Muscle layer of colon (tissue), 2 donors: ENCODE measurements around the gene RAB40A.
"Not testable (repeated sequence)": the region's sequence is repeated elsewhere in the genome, so short reads cannot be mapped to it uniquely, and the experiment has no call there.

Source experiments
- H3K27ac ChIP-seq: one replicate; pipeline ENCODE4 v1.7.0; 2013; ENCODE audit warnings: low read depth, mild to moderate bottlenecking, low read length, moderate library complexity
- H3K27me3 ChIP-seq, 2 donors: one replicate each; pipeline ENCODE4 v1.7.0; 2013; ENCODE audit warnings: low read length in 2 of 2, mild to moderate bottlenecking in 2 of 2; ENCODE audit not compliant: insufficient read depth in 2 of 2, control insufficient read depth in 1 of 2
- H3K36me3 ChIP-seq: one replicate; pipeline ENCODE4 v1.7.0; 2013; ENCODE audit warnings: mild to moderate bottlenecking, low read length; ENCODE audit not compliant: insufficient read depth
- H3K4me1 ChIP-seq: one replicate; pipeline ENCODE4 v1.7.0; 2013; ENCODE audit warnings: mild to moderate bottlenecking, low read length; ENCODE audit not compliant: insufficient read depth
- H3K4me3 ChIP-seq, 2 donors: one replicate each; pipeline ENCODE4 v1.7.0; 2013; ENCODE audit warnings: low read length in 2 of 2, low read depth in 1 of 2, mild to moderate bottlenecking in 1 of 2, moderate library complexity in 1 of 2
- H3K9ac ChIP-seq: one replicate; pipeline ENCODE4 v1.7.0; 2013; ENCODE audit warnings: low read length
- H3K9me3 ChIP-seq: one replicate; pipeline ENCODE4 v1.7.0; 2013; ENCODE audit warnings: mild to moderate bottlenecking, low read length
- donor health status: abdominal sarcoma.
- donor health status: Adenocarcinoma of cecum.

RAB40A gene

GRCh38 chrX:103488794-103489193 lies 30.5 kb downstream of the RAB40A start:
- H3K27ac ChIP-seq = no peak overlapping the region
- no peak overlapping the region for H3K9ac ChIP-seq
- H3K4me3 ChIP-seq = no peak overlapping the region
- H3K36me3 ChIP-seq = no peaks in the 10 kb centered on the region
- no peaks in the 10 kb centered on the region for H3K9me3 ChIP-seq
- H3K4me1 ChIP-seq = no peaks in the 10 kb centered on the region
- no peaks in the 10 kb centered on the region for H3K27me3 ChIP-seq

- Histone ChIP-seq H3K4me1 (no peaks in the 10 kb centered on the region), H3K9ac (no peak overlapping the region), H3K27me3 (no peaks in the 10 kb centered on the region), H3K9me3 (no peaks in the 10 kb centered on the region), H3K4me3 (no peak overlapping the region), H3K36me3 (no peaks in the 10 kb centered on the region), H3K27ac (no peak overlapping the region)
Observed at GRCh38 chrX:103488332-103488731, 31.0 kb downstream of the RAB40A start.

- no peak overlapping the region for H3K4me3 ChIP-seq
- no peaks in the 10 kb centered on the region for H3K4me1 ChIP-seq
- no peaks in the 10 kb centered on the region for H3K9me3 ChIP-seq
- H3K27ac ChIP-seq = no peak overlapping the region
- H3K27me3 ChIP-seq = no peaks in the 10 kb centered on the region
- no peaks in the 10 kb centered on the region for H3K36me3 ChIP-seq
- H3K9ac ChIP-seq = no peak overlapping the region
Observed at GRCh38 chrX:103483720-103484119, 35.6 kb downstream of the RAB40A start.

GRCh38 chrX:103480526-103480925 lies 38.8 kb downstream of the RAB40A start:
- no peaks in the 10 kb centered on the region for H3K36me3 ChIP-seq
- no peaks in the 10 kb centered on the region for H3K9me3 ChIP-seq
- no peaks in the 10 kb centered on the region for H3K4me1 ChIP-seq
- no peak overlapping the region for H3K4me3 ChIP-seq
- H3K27me3 ChIP-seq = no peaks in the 10 kb centered on the region
- no peak overlapping the region for H3K9ac ChIP-seq
- H3K27ac ChIP-seq = no peak overlapping the region

DNA sequence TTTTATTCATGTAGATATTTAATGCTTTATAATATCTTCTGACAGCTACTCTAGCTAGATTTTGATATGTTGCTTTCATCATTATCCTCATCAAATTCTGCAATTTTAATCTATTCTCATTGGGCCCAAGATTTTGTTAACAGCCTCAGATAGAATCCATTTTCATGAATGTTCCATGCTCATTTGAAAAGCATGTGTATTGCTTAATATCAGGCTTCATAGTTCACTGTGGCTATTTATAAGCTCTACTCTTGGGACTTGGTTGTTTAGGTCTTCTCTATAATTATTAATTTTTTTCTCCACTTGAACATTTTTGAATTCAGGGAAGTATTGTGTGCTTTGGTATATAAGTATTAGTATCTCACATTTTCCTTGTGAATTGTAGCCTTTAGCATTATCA lies 41.8 kb downstream of the RAB40A start:
- no peaks in the 10 kb centered on the region for H3K9me3 ChIP-seq
- H3K27me3 ChIP-seq = no peaks in the 10 kb centered on the region
- H3K4me1 ChIP-seq = no peaks in the 10 kb centered on the region
- H3K9ac ChIP-seq = no peak overlapping the region
- H3K36me3 ChIP-seq = no peaks in the 10 kb centered on the region
- no peak overlapping the region for H3K4me3 ChIP-seq
- no peak overlapping the region for H3K27ac ChIP-seq

DNA sequence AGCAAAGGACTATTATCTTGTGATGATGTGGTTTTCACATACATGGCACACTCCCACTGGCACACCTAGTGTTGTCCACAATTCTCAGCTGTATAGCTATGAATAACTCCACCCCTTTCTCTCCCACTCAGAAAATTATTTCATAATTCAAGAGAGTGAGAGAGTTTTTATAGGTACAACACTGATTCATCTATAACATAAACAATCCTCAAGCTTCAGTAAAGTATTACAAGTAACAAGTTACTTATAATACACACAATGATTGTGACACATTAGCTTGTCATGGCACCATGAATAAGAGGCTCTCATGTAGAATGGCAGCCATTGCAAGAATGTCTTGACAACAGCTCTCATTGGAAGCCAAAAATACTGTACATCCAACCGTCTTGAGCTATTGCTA lies 43.9 kb downstream of the RAB40A start:
- H3K36me3 ChIP-seq = no peaks in the 10 kb centered on the region
- no peaks in the 10 kb centered on the region for H3K27me3 ChIP-seq
- H3K9me3 ChIP-seq = no peaks in the 10 kb centered on the region
- H3K9ac ChIP-seq = no peak overlapping the region
- H3K27ac ChIP-seq = no peak overlapping the region
- H3K4me1 ChIP-seq = no peaks in the 10 kb centered on the region
- no peak overlapping the region for H3K4me3 ChIP-seq

DNA sequence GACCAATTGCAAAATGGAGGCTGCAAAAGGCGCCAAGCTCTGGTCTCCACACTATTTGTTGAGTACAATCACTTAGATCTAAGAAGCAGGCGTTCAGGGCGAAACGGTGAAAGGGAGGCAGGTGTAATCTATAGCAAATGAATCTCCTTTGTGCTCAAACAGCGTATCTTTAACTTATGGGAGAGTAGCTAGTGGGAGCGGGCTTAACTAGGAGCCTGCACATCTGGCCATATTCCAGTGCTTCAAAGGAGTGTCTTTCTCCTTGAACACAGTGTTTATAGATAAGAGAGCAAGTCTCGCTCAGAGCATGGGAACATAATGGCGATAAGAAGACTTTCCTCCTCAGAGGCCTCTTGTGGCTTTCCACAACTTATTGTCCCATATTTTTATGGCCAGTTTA lies 49.3 kb downstream of the RAB40A start:
- H3K4me1 ChIP-seq, H3K9me3 ChIP-seq, H3K9ac ChIP-seq, H3K27ac ChIP-seq, H3K4me3 ChIP-seq, H3K36me3 ChIP-seq, H3K27me3 ChIP-seq: not testable (repeated sequence)

DNA sequence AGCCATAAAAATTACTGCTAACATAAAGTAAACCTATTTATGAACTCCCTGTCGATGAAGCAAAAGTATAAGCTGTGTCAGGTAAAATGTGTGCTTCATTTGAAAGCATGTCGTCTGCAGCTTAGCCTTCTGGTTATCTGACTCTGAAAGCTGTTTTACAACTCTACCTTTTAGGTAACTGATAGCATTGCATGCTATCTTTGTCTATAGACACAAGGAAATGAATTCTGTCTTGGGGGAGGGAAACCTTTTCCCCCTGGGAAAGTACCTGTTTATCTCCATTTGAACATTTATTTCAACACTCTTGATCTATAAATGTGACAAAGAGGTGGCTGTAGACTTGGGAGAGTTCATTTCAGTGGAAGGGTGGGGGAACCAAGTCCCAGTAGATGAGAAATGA lies 51.4 kb downstream of the RAB40A start:
- H3K27me3 ChIP-seq = no peaks in the 10 kb centered on the region

DNA sequence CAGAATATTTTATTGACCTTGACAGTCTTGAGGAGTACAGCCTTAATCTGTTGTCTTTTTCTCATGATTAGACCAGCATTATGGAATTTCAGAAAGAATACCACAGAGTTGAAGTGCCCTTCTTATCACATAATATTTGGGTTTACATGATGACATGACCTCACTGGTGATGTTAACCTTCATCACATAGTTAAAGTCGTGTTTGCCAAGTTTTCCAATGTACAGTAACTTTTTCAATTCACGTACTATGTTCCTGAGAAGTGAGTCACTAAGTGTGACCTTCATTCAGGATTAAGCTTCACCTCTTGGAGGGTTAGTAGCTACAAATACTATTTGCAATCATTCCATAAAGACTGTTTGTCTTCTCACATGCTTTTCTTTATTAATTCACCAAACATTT lies 52.1 kb downstream of the RAB40A start:
- H3K36me3 ChIP-seq = no peaks in the 10 kb centered on the region
- H3K9ac ChIP-seq = no peak overlapping the region
- no peak overlapping the region for H3K27ac ChIP-seq
- no peaks in the 10 kb centered on the region for H3K4me1 ChIP-seq
- no peak overlapping the region for H3K4me3 ChIP-seq
- H3K9me3 ChIP-seq = no peaks in the 10 kb centered on the region
- peaks cover 0 to 1% of the 10 kb centered on the region in 2 donors for H3K27me3 ChIP-seq

More for the DNA sequence above, 51.4 kb downstream of the RAB40A start:
- H3K9ac ChIP-seq = no peak overlapping the region
- no peaks in the 10 kb centered on the region for H3K9me3 ChIP-seq
- H3K4me1 ChIP-seq = no peaks in the 10 kb centered on the region
- no peak overlapping the region for H3K27ac ChIP-seq
- no peak overlapping the region for H3K4me3 ChIP-seq
- no peaks in the 10 kb centered on the region for H3K36me3 ChIP-seq

DNA sequence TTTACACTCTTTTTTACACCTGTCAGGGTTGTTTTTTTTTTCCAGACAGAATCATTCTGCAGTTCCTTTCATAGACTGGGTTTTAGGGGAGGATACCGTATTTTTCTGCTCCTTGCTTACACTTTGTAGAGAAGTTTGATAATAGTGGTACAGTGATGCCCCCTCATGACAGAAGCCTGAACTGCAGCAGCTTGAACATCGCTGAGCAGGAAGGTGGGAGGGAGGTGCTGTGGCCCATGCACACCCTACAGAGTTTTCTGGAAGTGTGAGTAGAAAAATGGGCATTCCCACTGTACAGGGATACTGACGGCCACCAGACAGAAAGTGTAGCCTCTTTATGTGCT lies 54.5 kb downstream of the RAB40A start:
- Histone ChIP-seq H3K4me3 (peak overlapping the region in 1 of 2 donors; percentile 36), H3K9me3 (no peaks in the 10 kb centered on the region), H3K27me3 (peaks cover 0 to 6% of the 10 kb centered on the region in 2 donors), H3K9ac (no peak overlapping the region), H3K4me1 (no peaks in the 10 kb centered on the region), H3K36me3 (no peaks in the 10 kb centered on the region), H3K27ac (no peak overlapping the region)

DNA sequence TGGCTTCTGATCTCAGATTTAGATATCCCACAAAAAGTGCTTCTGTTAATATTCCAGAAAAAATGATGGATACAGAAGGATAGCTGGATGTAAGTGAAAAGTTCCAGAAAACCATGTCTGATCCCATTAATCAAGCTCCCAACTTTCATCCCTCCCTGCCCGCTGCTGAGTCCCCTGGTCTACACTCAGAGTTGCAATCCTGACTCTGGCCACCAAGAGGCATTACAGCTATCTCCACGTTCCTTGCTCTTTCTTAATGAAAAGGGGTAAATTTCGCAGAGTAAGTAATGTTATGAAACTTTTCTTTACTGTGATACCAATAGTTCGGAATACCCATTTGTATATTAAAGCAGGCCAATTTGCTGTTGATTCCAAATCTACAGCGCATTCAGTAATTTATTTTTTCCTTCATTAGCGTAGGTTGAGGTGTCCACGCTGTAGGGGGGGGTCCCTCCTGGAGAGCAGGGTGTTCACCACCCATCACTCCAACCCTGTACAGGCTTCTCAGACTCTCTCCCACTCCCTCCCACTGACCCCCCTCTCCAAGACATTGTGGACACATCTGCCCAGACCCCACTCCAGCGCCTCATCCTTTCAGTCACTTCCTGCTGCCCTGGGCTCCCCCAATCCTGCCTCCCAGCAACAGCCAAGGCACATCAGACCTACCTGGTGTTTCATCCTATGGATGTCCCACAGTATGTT lies 55.1 kb downstream of the RAB40A start:
- no peaks in the 10 kb centered on the region for H3K4me1 ChIP-seq
- H3K9me3 ChIP-seq = no peaks in the 10 kb centered on the region
- no peaks in the 10 kb centered on the region for H3K36me3 ChIP-seq
- peaks cover 0 to 6% of the 10 kb centered on the region in 2 donors for H3K27me3 ChIP-seq
- H3K4me3 ChIP-seq = peak overlapping the region in 1 of 2 donors; percentile 36
- no peak overlapping the region for H3K9ac ChIP-seq
- no peak overlapping the region for H3K27ac ChIP-seq

GRCh38 chrX:103461156-103461555 lies 58.1 kb downstream of the RAB40A start:
- Histone ChIP-seq H3K36me3 (no peaks in the 10 kb centered on the region), H3K27me3 (peaks cover 0 to 6% of the 10 kb centered on the region in 2 donors), H3K9me3 (no peaks in the 10 kb centered on the region), H3K4me3 (no peak overlapping the region), H3K27ac (no peak overlapping the region), H3K9ac (no peak overlapping the region), H3K4me1 (no peaks in the 10 kb centered on the region)
